GM12872 (cell line): ENCODE results near the gene LRP3.

ENCODE experiments used
- TF ChIP-seq, protein P1 (sequence below): IDR thresholded peaks from 3 replicates; pipeline ENCODE4 v1.5.1; 2011; ENCODE audit warnings: low read depth, mild to moderate bottlenecking, low read length, moderate library complexity; ENCODE audit not compliant: insufficient read depth

Gene LRP3

DNA sequence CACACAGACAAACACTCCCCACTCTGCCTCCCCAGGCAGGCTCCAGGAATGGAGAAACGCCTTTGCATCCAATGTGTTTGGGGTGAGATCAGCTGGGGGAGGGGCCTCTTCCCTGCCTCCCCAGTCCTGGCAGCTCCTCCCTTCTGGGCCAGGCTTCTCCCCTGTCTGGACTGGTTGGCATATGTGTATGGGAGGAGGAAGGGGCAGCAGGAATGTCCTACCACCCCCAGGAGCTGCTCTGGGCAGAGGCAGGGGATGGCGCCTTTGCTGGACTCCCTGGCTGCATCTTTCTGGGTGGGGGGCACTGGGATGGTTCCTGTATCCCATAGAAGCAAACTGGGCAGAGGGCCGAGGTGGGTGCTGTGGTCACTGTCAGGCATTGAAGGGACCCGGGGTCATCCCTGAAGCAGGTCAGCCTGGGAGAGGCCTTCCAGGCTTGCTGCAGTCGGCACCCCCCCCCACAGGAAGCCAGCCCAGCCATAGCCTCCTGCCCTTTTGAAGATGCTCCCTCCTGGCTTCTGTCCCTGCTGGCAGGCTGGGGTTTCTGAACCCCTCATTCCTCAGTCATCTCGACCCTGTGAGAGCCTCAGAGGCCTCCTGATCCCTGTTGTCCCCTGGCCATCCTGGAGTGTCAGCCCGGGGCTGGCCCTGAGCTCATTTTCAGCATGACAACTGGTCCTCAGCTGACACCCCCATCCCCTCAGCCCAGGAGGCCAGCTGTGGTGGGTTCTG is 52.7 kb downstream of the LRP3 start:
- TF ChIP-seq, protein P1, sequence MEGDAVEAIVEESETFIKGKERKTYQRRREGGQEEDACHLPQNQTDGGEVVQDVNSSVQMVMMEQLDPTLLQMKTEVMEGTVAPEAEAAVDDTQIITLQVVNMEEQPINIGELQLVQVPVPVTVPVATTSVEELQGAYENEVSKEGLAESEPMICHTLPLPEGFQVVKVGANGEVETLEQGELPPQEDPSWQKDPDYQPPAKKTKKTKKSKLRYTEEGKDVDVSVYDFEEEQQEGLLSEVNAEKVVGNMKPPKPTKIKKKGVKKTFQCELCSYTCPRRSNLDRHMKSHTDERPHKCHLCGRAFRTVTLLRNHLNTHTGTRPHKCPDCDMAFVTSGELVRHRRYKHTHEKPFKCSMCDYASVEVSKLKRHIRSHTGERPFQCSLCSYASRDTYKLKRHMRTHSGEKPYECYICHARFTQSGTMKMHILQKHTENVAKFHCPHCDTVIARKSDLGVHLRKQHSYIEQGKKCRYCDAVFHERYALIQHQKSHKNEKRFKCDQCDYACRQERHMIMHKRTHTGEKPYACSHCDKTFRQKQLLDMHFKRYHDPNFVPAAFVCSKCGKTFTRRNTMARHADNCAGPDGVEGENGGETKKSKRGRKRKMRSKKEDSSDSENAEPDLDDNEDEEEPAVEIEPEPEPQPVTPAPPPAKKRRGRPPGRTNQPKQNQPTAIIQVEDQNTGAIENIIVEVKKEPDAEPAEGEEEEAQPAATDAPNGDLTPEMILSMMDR, result no peak

DNA sequence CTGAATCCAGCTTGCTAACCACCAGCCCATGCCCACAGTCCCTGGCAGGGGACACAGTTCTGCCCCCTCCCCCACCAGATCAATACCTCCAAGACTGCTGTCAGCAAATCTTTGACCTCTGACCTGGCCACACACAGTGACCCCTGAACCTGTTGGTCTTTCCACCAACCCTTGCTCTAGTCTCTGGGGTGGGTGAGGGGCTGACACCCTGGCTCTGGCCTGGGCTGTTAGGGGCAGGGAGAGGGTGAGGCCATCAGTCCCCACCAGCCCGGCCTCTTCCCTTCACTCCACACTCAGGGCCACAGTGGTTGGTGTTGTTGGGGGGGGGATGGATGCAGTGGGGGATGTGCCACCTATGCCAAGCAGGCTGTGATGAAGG is 53.3 kb downstream of the LRP3 start:
- TF ChIP-seq, protein P1, result no peak

DNA sequence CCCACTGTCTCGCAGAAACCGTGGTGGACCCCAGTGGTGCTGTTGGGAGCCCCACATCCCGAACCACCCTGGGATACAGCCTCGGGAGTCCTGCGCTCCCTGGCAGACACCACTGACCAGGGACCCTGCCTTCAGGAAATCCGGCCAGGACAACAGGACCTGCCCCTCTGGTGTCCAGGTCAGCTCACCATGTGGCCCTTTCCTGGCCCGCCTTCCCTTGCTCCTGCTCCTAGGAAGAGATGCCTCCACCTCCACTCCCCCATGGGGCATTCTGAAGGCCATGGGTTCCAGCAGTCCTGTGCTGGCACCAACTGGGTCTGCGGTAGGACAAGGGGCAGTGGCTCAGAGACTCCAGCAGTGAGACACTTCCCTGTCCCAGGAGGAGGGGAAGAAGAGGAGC is 54.0 kb downstream of the LRP3 start:
- TF ChIP-seq, protein P1, result no peak

DNA sequence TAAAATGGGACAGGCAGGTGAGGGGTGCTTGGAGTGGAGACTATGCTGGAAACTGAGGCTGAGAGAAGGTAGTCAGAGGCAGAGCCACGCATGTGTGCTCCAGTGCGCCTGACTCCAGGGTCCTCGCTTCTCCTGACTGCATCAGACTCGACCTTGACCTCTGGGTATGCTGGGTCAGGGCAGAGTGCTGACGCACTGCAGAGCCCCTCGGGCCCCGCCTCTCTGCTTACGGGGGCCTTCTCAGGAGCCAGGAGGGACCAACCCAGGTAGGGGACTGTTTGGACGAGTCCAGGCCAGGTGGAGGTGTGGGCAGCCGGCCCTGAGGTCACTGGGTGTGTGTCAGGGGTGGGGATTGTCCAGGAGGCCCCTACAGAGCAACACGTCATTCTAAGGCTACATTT is 54.4 kb downstream of the LRP3 start:
- TF ChIP-seq, protein P1, result no peak

DNA sequence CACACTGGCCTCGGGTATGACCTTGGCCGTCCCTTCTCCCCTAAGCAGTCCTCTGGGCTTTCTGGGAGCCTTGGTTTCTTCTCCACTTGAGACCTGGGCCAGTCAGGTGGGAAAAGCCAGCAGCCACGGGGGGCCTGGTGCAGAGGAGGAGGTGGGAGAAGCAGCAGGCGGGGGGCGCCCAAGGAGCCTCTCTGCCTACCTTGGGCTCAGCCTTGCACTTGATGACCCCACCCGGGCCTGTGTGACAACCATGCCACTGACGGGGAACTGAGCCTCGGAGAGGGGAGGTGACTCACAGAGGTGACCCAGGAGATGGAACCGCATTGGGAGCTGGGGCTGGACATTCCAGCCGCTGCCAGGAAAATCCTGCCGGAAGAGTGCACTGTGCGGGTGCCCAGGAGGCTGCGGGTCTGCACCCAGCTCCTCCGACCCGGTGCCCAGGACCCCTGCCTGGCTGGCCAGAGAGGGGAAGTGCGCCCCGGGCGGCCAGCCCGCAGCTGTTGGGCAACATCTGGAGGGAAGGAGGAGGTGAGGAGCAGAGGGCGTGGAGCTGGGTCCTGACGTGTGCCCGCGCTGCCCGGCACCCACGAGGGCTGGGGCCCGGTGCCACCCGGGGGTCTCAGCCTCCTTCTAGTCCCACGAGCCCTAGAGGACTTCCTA is 55.0 kb downstream of the LRP3 start:
- TF ChIP-seq, protein P1, result peak; percentile 9; the same call in 1 of the 3 replicates

DNA sequence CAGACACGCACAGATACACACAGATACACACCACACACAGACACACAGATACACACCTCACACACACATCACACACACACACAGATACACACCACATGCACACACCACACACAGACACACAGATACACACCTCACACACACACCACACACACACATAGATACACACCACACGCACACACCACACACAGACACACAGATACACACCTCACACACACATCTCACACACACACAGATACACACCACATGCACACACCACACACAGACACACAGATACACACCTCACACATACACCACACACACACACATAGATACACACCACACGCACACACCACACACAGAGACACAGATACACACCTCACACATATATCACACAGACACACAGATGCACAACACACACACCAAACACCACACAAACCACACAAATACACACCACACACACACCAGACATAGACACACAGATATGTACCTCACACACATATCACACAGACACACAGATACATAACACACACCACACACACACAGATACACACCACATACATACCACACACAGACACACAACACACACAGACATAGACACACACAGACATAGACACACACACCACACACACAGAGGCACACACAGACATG is 55.7 kb downstream of the LRP3 start:
- TF ChIP-seq, protein P1, result no peak

DNA sequence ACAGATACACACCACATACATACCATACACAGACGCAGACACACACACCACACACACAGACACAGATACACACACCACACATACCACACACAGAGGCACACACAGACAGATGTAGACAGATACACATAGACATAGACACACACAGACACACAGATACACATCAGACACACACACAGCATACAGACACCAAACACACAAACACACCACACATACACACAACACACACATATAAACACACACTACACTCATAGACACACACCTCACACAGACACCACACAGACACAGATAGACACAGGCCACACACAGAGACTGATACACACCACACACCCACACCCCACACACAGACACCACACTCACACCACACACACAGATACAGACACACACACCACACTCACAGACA is 56.4 kb downstream of the LRP3 start:
- TF ChIP-seq, protein P1, result no peak
